ENCODE results near the gene ILDR1. TPM values are rescaled to one million over a fixed set of nuclear protein-coding genes. Genes with fewer than 3 reads are reported as not detected.
A peak's percentile ranks its signal among the peaks of the same experiment; 100 is the strongest.

The ILDR1 gene
- total RNA-seq, 2 donors from 2014 or later = 0.59 TPM; not detected in 1

DNA sequence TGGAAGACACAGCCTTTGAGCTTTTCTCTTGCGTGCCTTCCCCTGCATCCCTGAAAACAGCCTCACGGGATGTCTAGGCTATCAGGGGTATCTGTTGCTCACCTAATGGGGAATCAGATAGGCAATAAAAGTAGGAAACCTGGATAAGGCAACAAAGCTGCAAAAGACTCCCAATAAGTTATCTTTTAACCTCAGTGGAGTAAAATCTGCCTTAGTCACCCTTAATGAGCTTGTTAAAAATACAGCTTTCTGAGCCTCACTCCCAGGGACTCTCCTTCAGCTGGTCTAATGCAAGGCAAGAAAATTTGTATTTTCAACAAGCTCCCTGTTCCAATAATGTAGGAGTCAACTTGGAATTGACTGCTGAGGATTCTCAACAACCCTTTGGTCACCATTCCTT lies 25.6 kb downstream of the ILDR1 start:
- no peak overlapping the region for H3K4me3 Mint-ChIP-seq
- H3K27me3 Mint-ChIP-seq = peaks cover 7% of the 10 kb centered on the region in 2 donors
- DNase-seq (ENCODE audit: low spot score) (no peak), ATAC-seq (no peak)
- no peaks in the 10 kb centered on the region for H3K9me3 Mint-ChIP-seq
- H3K27ac Mint-ChIP-seq = no peak overlapping the region
- H3K36me3 Mint-ChIP-seq = no peaks in the 10 kb centered on the region
- peaks cover 15 to 19% of the 10 kb centered on the region in 2 donors for H3K4me1 Mint-ChIP-seq (ENCODE audit: low read depth in 2 of 2)

DNA sequence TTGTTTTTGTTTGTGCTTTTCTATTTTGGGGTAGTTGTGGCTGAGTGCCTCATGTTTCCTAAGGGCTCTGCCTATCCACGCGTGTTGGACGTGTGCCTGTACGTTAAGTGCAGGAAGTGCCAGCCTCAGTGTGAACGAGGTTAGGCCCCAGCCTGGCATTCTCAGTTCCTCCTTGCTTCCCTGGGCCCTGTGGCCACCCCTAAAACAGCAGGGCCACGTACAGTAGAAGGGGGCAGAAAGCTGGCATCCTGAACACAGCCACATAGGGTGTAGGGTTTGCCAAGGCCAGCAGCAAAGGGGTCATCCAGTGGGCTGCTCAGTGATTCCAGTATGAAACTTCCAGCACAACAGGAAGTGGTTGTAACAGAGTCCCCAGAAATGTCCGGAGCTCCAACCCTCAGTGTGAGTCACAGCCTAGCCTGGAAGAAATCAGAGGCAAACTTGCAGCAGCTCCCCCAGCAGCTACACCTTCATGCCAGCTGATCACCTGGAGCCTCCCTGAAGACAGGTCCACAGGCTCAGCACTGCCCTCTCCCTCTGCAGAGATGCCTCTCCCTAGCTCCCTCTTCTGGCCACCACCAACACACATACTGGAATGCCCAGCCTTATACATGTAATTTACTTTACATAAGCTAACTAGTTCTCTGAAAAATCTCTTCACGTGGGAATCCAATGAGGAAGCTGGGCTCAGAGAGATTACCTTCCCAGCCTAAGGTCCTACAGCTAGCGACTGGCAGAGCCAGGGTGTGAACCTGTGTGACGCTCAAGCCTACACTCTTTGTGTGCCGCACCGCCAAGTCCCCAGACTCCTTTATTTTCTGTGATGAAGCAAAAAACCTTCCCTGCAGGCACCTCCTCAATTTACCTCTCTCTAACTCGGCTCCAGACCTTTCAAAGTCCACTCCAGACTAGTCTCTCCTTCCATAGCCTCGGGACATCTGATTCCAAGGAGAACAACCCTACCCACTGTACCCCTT lies 26.6 kb downstream of the ILDR1 start:
- ATAC-seq (peak; percentile 46 to 60), DNase-seq (ENCODE audit: low spot score) (no peak)
- Mint-ChIP-seq H3K9me3 (no peaks in the 10 kb centered on the region), H3K27me3 (peaks cover 0 to 4% of the 10 kb centered on the region in 2 donors), H3K4me1 (ENCODE audit: low read depth in 2 of 2) (peaks cover 15 to 19% of the 10 kb centered on the region in 2 donors), H3K4me3 (no peak overlapping the region), H3K27ac (no peak overlapping the region), H3K36me3 (no peaks in the 10 kb centered on the region)

GRCh38 chr3:121994551-121994950 lies 27.5 kb downstream of the ILDR1 start:
- DNase-seq (ENCODE audit: low spot score) = no peak
- H3K9me3 Mint-ChIP-seq = no peaks in the 10 kb centered on the region
- ATAC-seq = no peak
- H3K4me1 Mint-ChIP-seq (ENCODE audit: low read depth in 2 of 2) = peaks cover 15 to 19% of the 10 kb centered on the region in 2 donors
- H3K36me3 Mint-ChIP-seq = no peaks in the 10 kb centered on the region
- H3K4me3 Mint-ChIP-seq = no peak overlapping the region
- H3K27ac Mint-ChIP-seq = no peak overlapping the region
- H3K27me3 Mint-ChIP-seq = peaks cover 0 to 4% of the 10 kb centered on the region in 2 donors

DNA sequence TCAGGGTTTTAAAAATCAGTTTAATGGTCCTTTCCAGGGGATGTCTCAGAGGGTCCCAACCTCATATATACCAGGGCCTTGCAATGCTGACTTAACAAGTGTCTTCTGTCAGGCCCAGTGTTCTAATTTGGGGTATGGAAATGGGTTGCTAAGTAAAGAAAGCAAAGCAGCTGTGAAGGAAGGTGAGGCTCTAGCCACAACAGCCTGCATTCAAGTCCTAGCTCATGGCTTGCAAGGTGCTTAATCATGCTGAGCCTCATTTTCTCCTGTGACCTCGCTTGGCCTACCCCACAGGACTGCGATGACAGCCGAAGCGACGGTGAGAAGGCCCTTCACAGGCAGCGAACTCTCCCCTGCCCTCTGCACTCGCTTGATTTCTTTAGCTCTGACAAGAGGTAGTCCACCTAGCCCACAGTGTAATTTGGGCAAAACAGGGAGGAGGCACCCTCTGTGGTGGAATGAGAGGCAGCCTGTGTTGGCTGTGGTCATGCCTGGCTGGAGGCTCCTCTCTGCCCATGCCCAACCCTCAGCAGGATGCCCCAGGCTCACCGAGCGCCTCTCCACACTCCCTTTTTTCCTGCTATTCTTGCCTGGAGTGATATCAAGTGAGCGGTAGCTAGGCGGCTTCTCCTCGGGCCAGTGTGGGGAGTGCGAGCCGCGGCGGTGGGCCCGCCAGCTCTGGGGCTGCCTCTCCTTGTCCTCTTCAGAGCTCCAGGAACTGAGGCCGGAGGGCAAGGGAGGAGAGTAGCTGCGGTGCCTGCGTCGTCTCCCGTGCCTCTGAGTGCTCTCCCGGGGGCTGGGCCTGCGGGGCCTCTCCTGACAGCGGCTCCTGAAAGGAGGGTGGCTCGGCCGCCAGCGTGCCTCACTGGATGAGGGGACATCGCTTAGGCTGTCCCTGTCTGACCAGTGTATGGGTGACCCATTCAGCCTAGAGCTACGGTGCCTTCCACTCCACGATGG lies 29.2 kb downstream of the ILDR1 start:
- H3K4me3 Mint-ChIP-seq = no peak overlapping the region
- H3K9me3 Mint-ChIP-seq = no peaks in the 10 kb centered on the region
- H3K27ac Mint-ChIP-seq = no peak overlapping the region
- H3K27me3 Mint-ChIP-seq = peaks cover 6 to 8% of the 10 kb centered on the region in 2 donors
- H3K36me3 Mint-ChIP-seq = no peaks in the 10 kb centered on the region
- DNase-seq (ENCODE audit: low spot score) (no peak), ATAC-seq (peak in 1 of 2 donors; percentile 8)
- H3K4me1 Mint-ChIP-seq (ENCODE audit: low read depth in 2 of 2) = peaks cover 9% of the 10 kb centered on the region in 2 donors

- Mint-ChIP-seq H3K36me3 (peaks cover 5% of the 10 kb centered on the region), H3K9me3 (peaks cover 4% of the 10 kb centered on the region), H3K27me3 (peaks cover 9 to 14% of the 10 kb centered on the region in 2 donors), H3K4me3 (no peak overlapping the region), H3K4me1 (ENCODE audit: low read depth in 2 of 2) (peaks cover 0 to 4% of the 10 kb centered on the region in 2 donors), H3K27ac (no peak overlapping the region)
- ATAC-seq (no peak), DNase-seq (ENCODE audit: low spot score) (no peak)
These were observed 32.1 kb downstream of the ILDR1 start for GRCh38 chr3:121989943-121990342.

- H3K4me1 Mint-ChIP-seq (ENCODE audit: low read depth in 2 of 2) = no peaks in the 10 kb centered on the region
- H3K27ac Mint-ChIP-seq = no peak overlapping the region
- no peak overlapping the region for H3K4me3 Mint-ChIP-seq
- peak; percentile 40 to 66 for ATAC-seq
- peaks cover 12% of the 10 kb centered on the region for H3K9me3 Mint-ChIP-seq
- no peak for DNase-seq (ENCODE audit: low spot score)
- H3K27me3 Mint-ChIP-seq = peaks cover 9 to 15% of the 10 kb centered on the region in 2 donors
- peaks cover 20% of the 10 kb centered on the region for H3K36me3 Mint-ChIP-seq
These were observed 33.9 kb downstream of the ILDR1 start for GRCh38 chr3:121988146-121988545.

- H3K36me3 Mint-ChIP-seq = peaks cover 20% of the 10 kb centered on the region
- no peak overlapping the region for H3K27ac Mint-ChIP-seq
- peaks cover 13 to 15% of the 10 kb centered on the region in 2 donors for H3K27me3 Mint-ChIP-seq
- H3K4me1 Mint-ChIP-seq (ENCODE audit: low read depth in 2 of 2) = no peaks in the 10 kb centered on the region
- H3K9me3 Mint-ChIP-seq = peaks cover 12% of the 10 kb centered on the region
- DNase-seq (ENCODE audit: low spot score) (no peak), ATAC-seq (no peak)
- H3K4me3 Mint-ChIP-seq = no peak overlapping the region
These were observed 36.2 kb downstream of the ILDR1 start for GRCh38 chr3:121985846-121986245.

DNA sequence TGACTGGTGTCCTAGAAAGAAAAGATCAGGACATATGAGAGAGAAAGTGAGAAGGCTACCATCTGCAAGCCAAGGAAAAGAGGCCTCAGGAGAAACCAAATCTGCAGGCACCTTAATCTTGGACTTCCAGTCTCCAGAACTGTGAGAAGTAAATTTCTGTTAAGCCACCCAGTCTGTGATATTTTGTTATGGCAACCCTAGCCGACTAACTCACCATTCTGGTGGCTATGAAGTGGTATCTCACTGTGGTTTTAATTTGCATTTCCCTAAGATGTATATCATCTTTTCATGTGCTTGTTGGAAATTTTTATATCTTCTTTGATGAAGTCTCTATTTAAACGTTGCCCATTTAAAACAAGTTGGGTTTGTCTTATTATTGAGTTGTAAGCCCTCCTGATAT lies 40.6 kb downstream of the ILDR1 start:
- H3K27ac Mint-ChIP-seq = no peak overlapping the region
- H3K36me3 Mint-ChIP-seq = peaks cover 26% of the 10 kb centered on the region
- H3K27me3 Mint-ChIP-seq = peaks cover 7 to 8% of the 10 kb centered on the region in 2 donors
- H3K9me3 Mint-ChIP-seq = peaks cover 20% of the 10 kb centered on the region
- H3K4me1 Mint-ChIP-seq (ENCODE audit: low read depth in 2 of 2) = no peaks in the 10 kb centered on the region
- H3K4me3 Mint-ChIP-seq = no peak overlapping the region
- DNase-seq (ENCODE audit: low spot score) = no peak
- ATAC-seq = no peak

GRCh38 chr3:121980450-121980796 lies 41.6 kb downstream of the ILDR1 start:
- no peak overlapping the region for H3K4me3 Mint-ChIP-seq
- no peaks in the 10 kb centered on the region for H3K4me1 Mint-ChIP-seq (ENCODE audit: low read depth in 2 of 2)
- H3K27me3 Mint-ChIP-seq = peaks cover 5 to 8% of the 10 kb centered on the region in 2 donors
- no peak overlapping the region for H3K27ac Mint-ChIP-seq
- no peak for DNase-seq (ENCODE audit: low spot score)
- H3K36me3 Mint-ChIP-seq = peaks cover 25% of the 10 kb centered on the region
- no peak for ATAC-seq
- H3K9me3 Mint-ChIP-seq = peaks cover 20% of the 10 kb centered on the region

DNA sequence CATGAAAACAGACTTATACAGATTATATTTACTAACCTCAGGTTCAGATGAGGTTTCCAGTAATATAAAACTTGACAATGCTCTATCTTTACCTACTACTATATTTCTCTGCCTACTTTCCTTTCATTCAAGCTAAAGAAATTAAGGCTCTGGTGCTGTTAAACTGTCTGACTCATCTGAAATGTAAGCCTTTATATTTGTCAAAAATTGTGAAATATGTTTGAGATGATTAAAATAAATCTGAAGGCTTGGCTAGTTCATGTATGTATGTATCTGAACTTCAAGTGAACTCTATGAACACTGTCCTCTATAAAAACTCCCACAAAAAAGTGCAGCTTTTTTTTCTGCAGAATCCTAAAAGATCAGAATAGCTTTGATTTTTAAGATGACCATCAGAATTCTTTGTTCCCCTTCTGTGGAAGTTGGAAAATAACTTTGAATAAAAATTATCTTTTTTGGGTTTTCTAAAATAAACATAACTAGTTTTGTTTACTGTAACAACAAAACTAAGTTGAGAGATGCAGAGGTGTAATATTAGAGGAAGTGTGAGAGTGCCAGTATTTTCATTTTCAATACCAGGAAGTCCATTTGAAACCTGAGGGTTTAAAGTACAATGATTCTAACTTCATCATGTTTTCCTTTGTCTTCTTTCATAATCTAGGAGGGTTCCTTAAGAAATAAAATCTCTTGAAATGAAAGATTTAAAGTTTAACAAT lies 42.2 kb downstream of the ILDR1 start:
- peaks cover 21% of the 10 kb centered on the region for H3K36me3 Mint-ChIP-seq
- DNase-seq (ENCODE audit: low spot score) (no peak), ATAC-seq (no peak)
- H3K4me1 Mint-ChIP-seq (ENCODE audit: low read depth in 2 of 2) = no peaks in the 10 kb centered on the region
- H3K4me3 Mint-ChIP-seq = no peak overlapping the region
- H3K27me3 Mint-ChIP-seq = peaks cover 0 to 4% of the 10 kb centered on the region in 2 donors
- no peak overlapping the region for H3K27ac Mint-ChIP-seq
- H3K9me3 Mint-ChIP-seq = peaks cover 16% of the 10 kb centered on the region

DNA sequence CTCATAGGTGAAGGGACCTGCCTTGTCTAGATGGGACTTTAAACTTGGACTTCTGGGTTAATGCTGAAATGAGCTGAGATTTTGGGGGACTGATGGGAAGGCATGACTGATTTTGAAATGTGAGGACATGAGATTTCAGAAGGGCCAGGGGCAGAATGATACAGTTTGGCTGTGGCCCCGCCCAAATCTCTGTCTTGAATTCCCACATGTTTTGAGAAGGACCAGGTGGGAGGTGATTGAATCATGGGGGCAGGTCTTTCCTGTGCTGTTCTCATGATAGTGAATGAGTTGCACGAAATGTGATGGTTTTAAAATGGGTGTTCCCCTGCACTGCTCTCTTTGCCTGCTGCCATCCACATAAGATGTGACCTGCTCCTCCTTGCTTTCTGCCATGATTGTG lies 42.8 kb downstream of the ILDR1 start:
- ATAC-seq (no peak), DNase-seq (ENCODE audit: low spot score) (no peak)
- peaks cover 0 to 4% of the 10 kb centered on the region in 2 donors for H3K27me3 Mint-ChIP-seq
- peaks cover 13% of the 10 kb centered on the region for H3K9me3 Mint-ChIP-seq
- no peaks in the 10 kb centered on the region for H3K4me1 Mint-ChIP-seq (ENCODE audit: low read depth in 2 of 2)
- H3K36me3 Mint-ChIP-seq = peaks cover 17% of the 10 kb centered on the region
- no peak overlapping the region for H3K27ac Mint-ChIP-seq
- no peak overlapping the region for H3K4me3 Mint-ChIP-seq

DNA sequence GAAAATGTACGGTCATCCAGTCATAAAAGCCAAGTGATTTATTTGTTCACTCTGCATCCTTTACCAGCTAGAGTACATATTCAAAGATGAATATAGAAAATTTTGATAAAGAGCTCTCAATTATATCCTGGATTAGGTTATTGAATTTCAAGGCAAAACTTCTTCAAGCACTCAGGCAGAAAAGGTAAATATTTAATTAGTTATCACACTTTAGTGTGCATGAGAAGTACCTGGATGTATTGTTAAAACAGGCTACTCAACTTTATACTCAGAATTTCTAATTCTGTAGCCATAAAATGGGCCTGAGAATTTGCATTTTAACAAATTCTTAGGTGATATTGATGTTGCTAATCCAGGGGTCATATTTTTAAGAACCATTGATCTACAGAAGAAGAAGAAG lies 45.3 kb downstream of the ILDR1 start:
- peaks cover 8% of the 10 kb centered on the region for H3K9me3 Mint-ChIP-seq
- H3K36me3 Mint-ChIP-seq = peaks cover 6% of the 10 kb centered on the region
- ATAC-seq (no peak), DNase-seq (ENCODE audit: low spot score) (no peak)
- H3K27me3 Mint-ChIP-seq = peaks cover 0 to 4% of the 10 kb centered on the region in 2 donors
- no peaks in the 10 kb centered on the region for H3K4me1 Mint-ChIP-seq (ENCODE audit: low read depth in 2 of 2)
- H3K27ac Mint-ChIP-seq = no peak overlapping the region
- H3K4me3 Mint-ChIP-seq = no peak overlapping the region

DNA sequence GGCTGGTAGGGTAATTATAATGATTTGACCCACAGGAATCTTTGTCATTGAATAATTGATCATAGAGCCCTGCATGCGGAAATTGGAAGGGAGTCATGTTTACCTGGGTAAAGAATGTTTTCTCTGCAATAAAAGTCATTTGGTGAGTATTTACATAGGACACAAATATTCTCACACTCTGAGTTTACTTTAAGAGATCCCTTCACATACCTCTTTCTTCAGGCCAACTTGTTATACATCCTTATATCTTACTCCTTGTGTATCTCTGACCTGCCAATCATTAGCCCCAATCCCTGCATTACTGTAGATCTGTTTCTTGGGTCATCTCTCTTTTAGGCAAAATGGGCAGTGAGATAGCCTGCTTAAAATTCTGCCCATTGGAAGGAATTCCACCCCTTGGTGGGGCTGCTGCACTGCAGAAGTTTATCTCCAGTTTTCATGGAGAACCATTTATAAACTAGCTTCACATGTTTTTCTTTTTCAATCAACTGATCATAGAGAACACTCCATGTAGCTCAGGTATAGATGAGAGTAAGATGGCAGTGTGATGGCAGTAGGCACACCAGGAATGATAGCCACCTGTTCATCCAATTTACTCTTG lies 46.2 kb downstream of the ILDR1 start:
- H3K27ac Mint-ChIP-seq = no peak overlapping the region
- ATAC-seq = no peak
- peaks cover 8% of the 10 kb centered on the region for H3K9me3 Mint-ChIP-seq
- DNase-seq (ENCODE audit: low spot score) = no peak
- no peak overlapping the region for H3K4me3 Mint-ChIP-seq
- H3K4me1 Mint-ChIP-seq (ENCODE audit: low read depth in 2 of 2) = no peaks in the 10 kb centered on the region
- no peaks in the 10 kb centered on the region for H3K27me3 Mint-ChIP-seq
- peaks cover 6% of the 10 kb centered on the region for H3K36me3 Mint-ChIP-seq

Data from natural killer cell treated with Interleukin-12 subunit alpha and Interleukin-12 subunit beta and Interleukin-15 and Interleukin-18, amount 100 ng/mL, for 72 hours (primary cell).